Fibroblast of lung (primary cell): ENCODE measurements around the gene ZNF618. TPM values are rescaled to one million over a fixed set of nuclear protein-coding genes. Genes with fewer than 3 reads are reported as not detected.

ENCODE experiments used
- DNase-seq, 2 donors: peaks; one replicate each; pipeline versions ENCODE4 v3.0.0 to v3.0.0-alpha.2; 2010; ENCODE audit warnings: low read depth in 2 of 2
- H2AFZ ChIP-seq: 2 replicates; pipeline ENCODE4 v1.5.1; 2012; ENCODE audit warnings: low read length, control low read depth, inconsistent platforms
- H3K27ac ChIP-seq: 2 replicates; pipeline ENCODE4 v1.5.1; 2011; ENCODE audit warnings: low read length, control low read depth; ENCODE audit not compliant: insufficient read depth
- H3K27me3 ChIP-seq: 2 replicates; pipeline ENCODE4 v1.5.1; 2011; ENCODE audit warnings: mild to moderate bottlenecking, low read length; ENCODE audit not compliant: control insufficient read depth, insufficient read depth
- H3K36me3 ChIP-seq: 2 replicates; pipeline ENCODE4 v1.5.1; 2011; ENCODE audit warnings: low read length; ENCODE audit not compliant: control insufficient read depth, insufficient read depth
- H3K4me1 ChIP-seq: 2 replicates; pipeline ENCODE4 v1.5.1; 2011; ENCODE audit warnings: low read length; ENCODE audit not compliant: control insufficient read depth, insufficient read depth; ENCODE audit errors: extremely low read depth
- H3K4me2 ChIP-seq: 2 replicates; pipeline ENCODE4 v1.5.1; 2011; ENCODE audit warnings: low read length, control low read depth; ENCODE audit not compliant: insufficient read depth; ENCODE audit errors: extremely low read depth
- H3K4me3 ChIP-seq, 4 experiments: fragments of 200-600 bp in 1 of 4; sonication (generic) in 1 of 4; replicated peaks in 1 of 4; 2 replicates each; pipeline ENCODE4 v1.5.1; 2011 to 2016; ENCODE audit warnings: low read length in 4 of 4, low read depth in 3 of 4, mild to moderate bottlenecking in 3 of 4, control low read depth in 2 of 4, inconsistent platforms in 1 of 4, mixed read lengths in 1 of 4; ENCODE audit not compliant: insufficient read depth in 1 of 4; ENCODE audit errors: control extremely low read depth in 1 of 4
- H3K79me2 ChIP-seq: 2 replicates; pipeline ENCODE4 v1.5.1; 2012; ENCODE audit warnings: mild to moderate bottlenecking, low read length, inconsistent platforms; ENCODE audit not compliant: control insufficient read depth, insufficient read depth
- H3K9ac ChIP-seq: 2 replicates; pipeline ENCODE4 v1.5.1; 2011; ENCODE audit warnings: mild to moderate bottlenecking, low read length, control low read depth; ENCODE audit not compliant: insufficient read depth
- H3K9me3 ChIP-seq: 2 replicates; pipeline ENCODE4 v1.5.1; 2012; ENCODE audit warnings: low read depth, low read length; ENCODE audit not compliant: control insufficient read depth, insufficient read depth
- H4K20me1 ChIP-seq: 2 replicates; pipeline ENCODE4 v1.5.1; 2011; ENCODE audit warnings: low read length; ENCODE audit not compliant: control insufficient read depth, insufficient read depth; ENCODE audit errors: extremely low read depth
- EZH2 ChIP-seq: IDR thresholded peaks from 2 replicates; pipeline ENCODE4 v1.5.1; 2012; ENCODE audit warnings: low read length, control low read depth, mild to moderate bottlenecking; ENCODE audit errors: missing control alignments
- polyA plus RNA-seq, 2 donors: library from polyadenylated mRNA; depleted of rRNA in 1 of 2; stranded (reverse) in 1 of 2; unstranded in 1 of 2; fragments of >200 nt; gene quantifications; 2 replicates each; pipeline ENCODE4 v1.2.1, GENCODE V29; 2011 to 2012; ENCODE audit warnings: missing spikeins in 1 of 2
- total RNA-seq: library from RNA; depleted of rRNA; stranded (reverse); fragments of >200 nt; gene quantifications from 2 replicates; pipeline ENCODE4 v1.2.1, GENCODE V29; 2014
- TF ChIP-seq, protein P1 (sequence below), 2 donors: IDR thresholded peaks in 1 of 2; conservative IDR thresholded peaks in 1 of 2; 1 replicate in 1 of 2; 2 replicates in 1 of 2; pipeline ENCODE4 v1.5.1; 2011 to 2012; ENCODE audit warnings: low read length in 2 of 2, control low read depth in 1 of 2, inconsistent platforms in 1 of 2, low read depth in 1 of 2, mild to moderate bottlenecking in 1 of 2

The ZNF618 gene
- total and polyA plus RNA-seq, 2 donors (not counting 1 experiment from before 2014, with no cell fraction given), result 6.6 to 8.6 TPM

DNA sequence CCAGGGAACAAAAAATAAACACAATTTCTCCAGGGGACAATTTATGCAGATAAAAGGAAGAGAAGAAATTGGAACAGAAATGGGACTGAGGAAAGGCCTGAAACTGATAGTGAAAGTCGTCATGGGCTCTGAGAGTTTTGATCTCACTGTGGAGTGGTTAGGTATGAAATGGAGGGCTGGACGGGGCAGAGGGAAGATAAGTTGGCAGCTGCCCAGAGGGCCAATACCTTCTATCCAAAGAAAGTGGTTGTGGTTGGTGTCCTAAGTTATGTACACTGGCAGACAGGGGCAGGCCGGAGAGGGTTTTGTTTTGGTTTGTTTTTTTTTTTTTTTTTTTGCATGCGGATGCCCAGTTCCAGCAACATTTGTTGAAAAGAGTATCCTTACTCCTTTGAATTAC, 46.1 kb downstream of the ZNF618 start:
- H3K9me3 ChIP-seq, result no peaks in the 10 kb centered on the region
- H2AFZ ChIP-seq, result no peak overlapping the region
- no peak overlapping the region for H3K4me3 ChIP-seq
- H3K4me1 ChIP-seq, result no peaks in the 10 kb centered on the region
- TF ChIP-seq, protein P1, sequence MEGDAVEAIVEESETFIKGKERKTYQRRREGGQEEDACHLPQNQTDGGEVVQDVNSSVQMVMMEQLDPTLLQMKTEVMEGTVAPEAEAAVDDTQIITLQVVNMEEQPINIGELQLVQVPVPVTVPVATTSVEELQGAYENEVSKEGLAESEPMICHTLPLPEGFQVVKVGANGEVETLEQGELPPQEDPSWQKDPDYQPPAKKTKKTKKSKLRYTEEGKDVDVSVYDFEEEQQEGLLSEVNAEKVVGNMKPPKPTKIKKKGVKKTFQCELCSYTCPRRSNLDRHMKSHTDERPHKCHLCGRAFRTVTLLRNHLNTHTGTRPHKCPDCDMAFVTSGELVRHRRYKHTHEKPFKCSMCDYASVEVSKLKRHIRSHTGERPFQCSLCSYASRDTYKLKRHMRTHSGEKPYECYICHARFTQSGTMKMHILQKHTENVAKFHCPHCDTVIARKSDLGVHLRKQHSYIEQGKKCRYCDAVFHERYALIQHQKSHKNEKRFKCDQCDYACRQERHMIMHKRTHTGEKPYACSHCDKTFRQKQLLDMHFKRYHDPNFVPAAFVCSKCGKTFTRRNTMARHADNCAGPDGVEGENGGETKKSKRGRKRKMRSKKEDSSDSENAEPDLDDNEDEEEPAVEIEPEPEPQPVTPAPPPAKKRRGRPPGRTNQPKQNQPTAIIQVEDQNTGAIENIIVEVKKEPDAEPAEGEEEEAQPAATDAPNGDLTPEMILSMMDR (conservative IDR thresholded peaks at IDR 0.05 in 1 of 2, IDR thresholded peaks at IDR 0.05 in 1 of 2; ENCODE audit: low read depth in 1 of 2, low read length in 2 of 2), result no peak
- TF ChIP-seq EZH2, result no peak
- no peak overlapping the region for H3K9ac ChIP-seq
- H3K36me3 ChIP-seq, result no peaks in the 10 kb centered on the region
- no peak overlapping the region for H3K4me2 ChIP-seq
- H3K27ac ChIP-seq, result no peak overlapping the region
- H3K79me2 ChIP-seq, result peaks cover 18% of the 10 kb centered on the region
- no peaks in the 10 kb centered on the region for H4K20me1 ChIP-seq
- H3K27me3 ChIP-seq, result no peaks in the 10 kb centered on the region
- no peak for DNase-seq

DNA sequence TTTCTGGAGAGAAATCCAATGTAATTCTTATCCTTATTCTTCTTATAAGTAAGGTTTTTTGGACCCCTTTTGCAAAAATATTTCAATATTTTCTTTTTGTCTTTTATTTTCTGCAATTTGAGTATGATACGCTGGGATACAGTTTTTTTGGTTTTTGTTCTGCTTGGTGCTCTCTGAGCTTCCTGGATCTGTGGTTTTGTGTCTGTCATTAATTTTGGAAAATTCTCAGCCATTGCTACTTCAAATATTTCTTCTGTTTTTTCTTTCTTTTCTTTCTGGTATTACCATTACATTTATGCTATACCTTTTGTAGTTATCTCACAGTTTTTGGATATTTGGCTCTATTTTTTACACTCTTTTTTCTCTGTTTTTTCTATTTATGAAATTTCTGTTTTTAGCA, 50.1 kb downstream of the ZNF618 start:
- H3K79me2 ChIP-seq, result peaks cover 19% of the 10 kb centered on the region
- TF ChIP-seq EZH2, result no peak
- TF ChIP-seq, protein P1 (conservative IDR thresholded peaks at IDR 0.05 in 1 of 2, IDR thresholded peaks at IDR 0.05 in 1 of 2; ENCODE audit: low read depth in 1 of 2, low read length in 2 of 2), result no peak

DNA sequence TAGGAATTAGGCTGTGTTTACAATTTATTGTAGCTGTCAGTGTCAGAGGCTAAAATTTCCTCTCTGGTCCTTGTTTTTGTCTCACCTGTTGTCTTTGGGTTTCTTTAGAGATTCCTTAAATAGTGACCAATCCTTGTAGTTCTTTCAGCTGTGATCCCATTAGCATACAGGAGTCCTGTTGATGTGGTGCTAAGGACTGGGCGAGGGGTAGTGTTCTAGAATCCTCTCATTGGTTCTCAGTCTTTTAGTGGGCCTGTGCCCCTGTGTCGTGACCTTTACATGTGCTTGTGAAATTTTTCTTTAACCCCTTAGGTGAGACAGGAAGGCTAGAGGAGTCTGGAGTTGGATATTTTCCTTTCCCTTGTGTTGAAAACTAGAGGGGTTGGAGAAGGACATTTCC, 51.2 kb downstream of the ZNF618 start:
- DNase-seq, result no peak
- Histone ChIP-seq H3K4me3 (no peak overlapping the region), H3K79me2 (peaks cover 27% of the 10 kb centered on the region)

More for the DNA sequence above, 50.1 kb downstream of the ZNF618 start:
- no peak for DNase-seq
- Histone ChIP-seq H3K4me1 (peaks cover 5% of the 10 kb centered on the region), H3K27me3 (no peaks in the 10 kb centered on the region), H3K9ac (no peak overlapping the region), H3K27ac (no peak overlapping the region), H4K20me1 (no peaks in the 10 kb centered on the region), H3K4me3 (no peak overlapping the region), H2AFZ (no peak overlapping the region), H3K36me3 (no peaks in the 10 kb centered on the region), H3K9me3 (no peaks in the 10 kb centered on the region), H3K4me2 (no peak overlapping the region)

More for the DNA sequence above, 51.2 kb downstream of the ZNF618 start:
- H3K4me1 ChIP-seq, result peaks cover 5% of the 10 kb centered on the region
- no peak overlapping the region for H3K4me2 ChIP-seq
- no peak for TF ChIP-seq EZH2
- TF ChIP-seq, protein P1 (conservative IDR thresholded peaks at IDR 0.05 in 1 of 2, IDR thresholded peaks at IDR 0.05 in 1 of 2; ENCODE audit: low read depth in 1 of 2, low read length in 2 of 2), result no peak
- H2AFZ ChIP-seq, result no peak overlapping the region
- no peak overlapping the region for H3K9ac ChIP-seq
- no peaks in the 10 kb centered on the region for H3K9me3 ChIP-seq
- H3K27ac ChIP-seq, result no peak overlapping the region
- no peaks in the 10 kb centered on the region for H3K27me3 ChIP-seq
- no peaks in the 10 kb centered on the region for H3K36me3 ChIP-seq
- no peaks in the 10 kb centered on the region for H4K20me1 ChIP-seq
